ENCODE results near the gene ADGB.
"Not testable (repeated sequence)": the region's sequence is repeated elsewhere in the genome, so short reads cannot be mapped to it uniquely, and the experiment has no call there.

The ADGB gene

GRCh38 chr6:146819596-146820320, 221.0 kb downstream of the ADGB start:
- DNase-seq (ENCODE audit: low read depth): no peak

- DNase-seq (ENCODE audit: low read depth): no peak
These were observed 228.6 kb downstream of the ADGB start for GRCh38 chr6:146827216-146827928.

- DNase-seq (ENCODE audit: low read depth): no peak
These were observed 231.2 kb downstream of the ADGB start for GRCh38 chr6:146829792-146830565.

- no peak for DNase-seq (ENCODE audit: low read depth)
These were observed 234.4 kb downstream of the ADGB start for GRCh38 chr6:146833157-146833556.

- DNase-seq (ENCODE audit: low read depth): no peak
These were observed 241.4 kb downstream of the ADGB start for GRCh38 chr6:146840216-146840615.

GRCh38 chr6:146840641-146841040, 241.9 kb downstream of the ADGB start:
- no peak for DNase-seq (ENCODE audit: low read depth)

- no peak for DNase-seq (ENCODE audit: low read depth)
These were observed 248.7 kb downstream of the ADGB start for GRCh38 chr6:146847426-146847825.

- DNase-seq (ENCODE audit: low read depth): no peak
These were observed 251.6 kb downstream of the ADGB start for GRCh38 chr6:146850238-146850896.

- no peak for DNase-seq (ENCODE audit: low read depth)
These were observed 252.2 kb downstream of the ADGB start for GRCh38 chr6:146850981-146851380.

- no peak for DNase-seq (ENCODE audit: low read depth)
These were observed 253.1 kb downstream of the ADGB start for GRCh38 chr6:146851837-146852236.

- DNase-seq (ENCODE audit: low read depth): not testable (repeated sequence)
These were observed 255.9 kb downstream of the ADGB start for GRCh38 chr6:146854521-146855255.

GRCh38 chr6:146855889-146856288, 257.1 kb downstream of the ADGB start:
- no peak for DNase-seq (ENCODE audit: low read depth)

- no peak for DNase-seq (ENCODE audit: low read depth)
These were observed 257.5 kb downstream of the ADGB start for GRCh38 chr6:146856296-146856695.

GRCh38 chr6:146857180-146857979, 258.6 kb downstream of the ADGB start:
- DNase-seq (ENCODE audit: low read depth): peak; percentile 56

- no peak for DNase-seq (ENCODE audit: low read depth)
These were observed 259.2 kb downstream of the ADGB start for GRCh38 chr6:146857980-146858347.

GRCh38 chr6:146859206-146859605, 260.4 kb downstream of the ADGB start:
- DNase-seq (ENCODE audit: low read depth): no peak

- no peak for DNase-seq (ENCODE audit: low read depth)
These were observed 261.2 kb downstream of the ADGB start for GRCh38 chr6:146859795-146860495.

GRCh38 chr6:146860583-146860982, 261.8 kb downstream of the ADGB start:
- DNase-seq (ENCODE audit: low read depth): no peak

- no peak for DNase-seq (ENCODE audit: low read depth)
These were observed 262.3 kb downstream of the ADGB start for GRCh38 chr6:146861029-146861563.

GRCh38 chr6:146861716-146862115, 262.9 kb downstream of the ADGB start:
- no peak for DNase-seq (ENCODE audit: low read depth)
